H1 (cell line): ENCODE measurements around the gene CC2D1A.

Experiments
- EZH2 ChIP-seq: fragments of 200-600 bp; sonication (generic); IDR thresholded peaks from 2 replicates; pipeline ENCODE4 v1.7.1; 2012; ENCODE audit warnings: low read depth, mild to moderate bottlenecking, moderate library complexity, low read length, inconsistent platforms; ENCODE audit not compliant: severe bottlenecking
- GABPA ChIP-seq: IDR thresholded peaks from 2 replicates; pipeline ENCODE4 v1.6.1; 2011; ENCODE audit warnings: mild to moderate bottlenecking, low read length, moderate library complexity, borderline replicate concordance; ENCODE audit not compliant: insufficient read depth
- JUN ChIP-seq: IDR thresholded peaks from 2 replicates; pipeline ENCODE4 v1.6.1; 2011; ENCODE audit warnings: low read depth, mild to moderate bottlenecking, improper control_type of control experiment, low read length
- MAFK ChIP-seq: IDR thresholded peaks from 2 replicates; pipeline ENCODE4 v1.6.1; 2012; ENCODE audit warnings: low read depth, mild to moderate bottlenecking, improper control_type of control experiment, low read length
- MAX ChIP-seq: IDR thresholded peaks from 2 replicates; pipeline ENCODE4 v1.6.1; 2012; ENCODE audit warnings: inconsistent platforms
- NANOG ChIP-seq: IDR thresholded peaks from 2 replicates; pipeline ENCODE4 v1.6.1; 2011; ENCODE audit warnings: low read length, low read depth, mild to moderate bottlenecking, inconsistent platforms; ENCODE audit not compliant: insufficient read depth, poor library complexity, severe bottlenecking
- POLR2A ChIP-seq, 2 experiments: IDR thresholded peaks; 1 replicate in 1 of 2; 2 replicates in 1 of 2; pipeline ENCODE4 v1.6.1; 2011; ENCODE audit warnings: low read depth in 2 of 2, low read length in 2 of 2, mild to moderate bottlenecking in 2 of 2; ENCODE audit errors: control extremely low read depth in 1 of 2
- SIRT6 ChIP-seq: IDR thresholded peaks from one replicate; pipeline ENCODE4 v1.7.1; 2012; ENCODE audit warnings: low read length, inconsistent platforms
- SIX5 ChIP-seq: IDR thresholded peaks from 2 replicates; pipeline ENCODE4 v1.6.1; 2011; ENCODE audit warnings: mild to moderate bottlenecking, low read depth, low read length
- TCF12 ChIP-seq: IDR thresholded peaks from 2 replicates; pipeline ENCODE4 v1.6.1; 2011; ENCODE audit warnings: low read depth, mild to moderate bottlenecking, low read length
- USF2 ChIP-seq: IDR thresholded peaks from 2 replicates; pipeline ENCODE4 v1.6.1; 2011; ENCODE audit warnings: low read length, improper control_type of control experiment
- YY1 ChIP-seq: IDR thresholded peaks from 2 replicates; pipeline ENCODE4 v1.6.1; 2011; ENCODE audit warnings: low read depth, mild to moderate bottlenecking, low read length
- ZNF274 ChIP-seq: IDR thresholded peaks from 2 replicates; pipeline ENCODE4 v1.7.0; 2012; ENCODE audit warnings: low read length, borderline replicate concordance; ENCODE audit errors: extremely low read depth
- TF ChIP-seq, protein P1 (sequence below), 3 experiments: IDR thresholded peaks; 1 replicate in 2 of 3; 2 replicates in 1 of 3; pipeline versions ENCODE4 v1.5.1 to v1.6.1; 2011; ENCODE audit warnings: low read length in 3 of 3, mild to moderate bottlenecking in 3 of 3, inconsistent platforms in 2 of 3, low read depth in 1 of 3, moderate library complexity in 1 of 3; ENCODE audit not compliant: insufficient read depth in 1 of 3; ENCODE audit errors: control extremely low read depth in 1 of 3

- TF ChIP-seq GABPA (no peak), NANOG (no peak), POLR2A (IDR thresholded peaks at IDR 0.05; ENCODE audit: control extremely low read depth in 1 of 2, low read depth in 2 of 2, low read length in 2 of 2) (no peak), MAFK (no peak), EZH2 (no peak), SIX5 (no peak), YY1 (no peak), USF2 (no peak), MAX (0 out of 2 replicates have a peak, but pooled peaks have one; percentile 15), ZNF274 (no peak), JUN (no peak), SIRT6 (no peak), TCF12 (no peak)
- TF ChIP-seq, protein P1, sequence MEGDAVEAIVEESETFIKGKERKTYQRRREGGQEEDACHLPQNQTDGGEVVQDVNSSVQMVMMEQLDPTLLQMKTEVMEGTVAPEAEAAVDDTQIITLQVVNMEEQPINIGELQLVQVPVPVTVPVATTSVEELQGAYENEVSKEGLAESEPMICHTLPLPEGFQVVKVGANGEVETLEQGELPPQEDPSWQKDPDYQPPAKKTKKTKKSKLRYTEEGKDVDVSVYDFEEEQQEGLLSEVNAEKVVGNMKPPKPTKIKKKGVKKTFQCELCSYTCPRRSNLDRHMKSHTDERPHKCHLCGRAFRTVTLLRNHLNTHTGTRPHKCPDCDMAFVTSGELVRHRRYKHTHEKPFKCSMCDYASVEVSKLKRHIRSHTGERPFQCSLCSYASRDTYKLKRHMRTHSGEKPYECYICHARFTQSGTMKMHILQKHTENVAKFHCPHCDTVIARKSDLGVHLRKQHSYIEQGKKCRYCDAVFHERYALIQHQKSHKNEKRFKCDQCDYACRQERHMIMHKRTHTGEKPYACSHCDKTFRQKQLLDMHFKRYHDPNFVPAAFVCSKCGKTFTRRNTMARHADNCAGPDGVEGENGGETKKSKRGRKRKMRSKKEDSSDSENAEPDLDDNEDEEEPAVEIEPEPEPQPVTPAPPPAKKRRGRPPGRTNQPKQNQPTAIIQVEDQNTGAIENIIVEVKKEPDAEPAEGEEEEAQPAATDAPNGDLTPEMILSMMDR (IDR thresholded peaks at IDR 0.05; ENCODE audit: control extremely low read depth in 1 of 3, insufficient read depth in 1 of 3, low read depth in 1 of 3, low read length in 3 of 3): no peak
Measured at GRCh38 chr19:13979244-13979615, 73.2 kb downstream of the CC2D1A start.
